GM12878 (cell line): ENCODE results near the gene PAX5. TPM values are rescaled to one million over a fixed set of nuclear protein-coding genes. Genes with fewer than 3 reads are reported as not detected.

Source experiments
- ATAC-seq: fragments of 200-7000 bp; cut with Tn5 transposase; 3 replicates; pipeline ENCODE4 v1.9.1; 2020; ENCODE audit warnings: mild to moderate bottlenecking, moderate library complexity
- BruUV-seq: library from RNA; stranded (reverse); fragments of 400-500 nt; replicated peaks from 2 replicates; lab custom pipeline; 2021; lab: Mats Ljungman, UMichigan
- CTCF ChIA-PET: fragments of 300-600 bp; sonication (Branson Sonifier 250); formaldehyde crosslinking; extraction: SDS; loops from one replicate; lab custom pipeline; 2021; ENCODE audit warnings: inconsistent platforms; lab: Yijun Ruan, JAX
- POLR2A ChIA-PET: fragments of 350-600 bp; formaldehyde crosslinking; extraction: SDS; loops from one replicate; lab custom pipeline; 2021; ENCODE audit warnings: inconsistent platforms; lab: Charles Lee
- RAD21 ChIA-PET: fragments of 300-600 bp; sonication (Branson Sonifier 250); formaldehyde crosslinking; loops from one replicate; lab custom pipeline; 2023; ENCODE audit warnings: antibody characterized with exemption; ENCODE audit not compliant: unreplicated experiment; lab: Charles Lee
- SMC1A ChIA-PET: fragments of 300-600 bp; sonication (Branson Sonifier 250); formaldehyde crosslinking; loops from one replicate; lab custom pipeline; 2023; ENCODE audit not compliant: unreplicated experiment, uncharacterized antibody; lab: Charles Lee
- DNase-seq: peaks from one replicate; pipeline ENCODE4 v3.0.0-alpha.2; 2011; ENCODE audit warnings: low read depth, low spot score
- FAIRE-seq: peaks from 3 replicates; lab custom pipeline; 2011; peaks lifted over from hg19 to GRCh38; lab: Jason Lieb, UNC
- H2AFZ ChIP-seq: 2 replicates; pipeline ENCODE4 v1.6.0; 2011; ENCODE audit warnings: low read depth, low read length, control low read depth; ENCODE audit not compliant: control insufficient read depth
- H3K27ac ChIP-seq: 2 replicates; pipeline ENCODE4 v1.5.1; 2011; ENCODE audit warnings: control low read depth; ENCODE audit not compliant: control insufficient read depth, insufficient read depth
- H3K27me3 ChIP-seq, 2 experiments: replicated peaks in 1 of 2; 2 replicates each; pipeline versions ENCODE4 v1.6.0 to v1.6.1; 2011; ENCODE audit warnings: low read length in 1 of 2; ENCODE audit not compliant: control insufficient read depth in 2 of 2, insufficient read depth in 2 of 2
- H3K36me3 ChIP-seq, 2 experiments: 2 replicates each; pipeline ENCODE4 v1.5.1; 2011; ENCODE audit warnings: low read length in 1 of 2; ENCODE audit not compliant: control insufficient read depth in 2 of 2, insufficient read depth in 2 of 2
- H3K4me1 ChIP-seq: 2 replicates; pipeline ENCODE4 v1.6.1; 2011; ENCODE audit warnings: mild to moderate bottlenecking, low read length, moderate library complexity, mixed read lengths; ENCODE audit not compliant: control insufficient read depth, insufficient read depth
- H3K4me2 ChIP-seq: 2 replicates; pipeline ENCODE4 v1.6.0; 2011; ENCODE audit warnings: control low read depth; ENCODE audit not compliant: control insufficient read depth, insufficient read depth
- H3K4me3 ChIP-seq: fragments of 200-600 bp; sonication (generic); 2 replicates; pipeline ENCODE4 v1.5.1; 2016
- H3K79me2 ChIP-seq: 2 replicates; pipeline ENCODE4 v1.6.0; 2011; ENCODE audit warnings: low read length; ENCODE audit not compliant: control insufficient read depth, insufficient read depth
- H3K9ac ChIP-seq: 2 replicates; pipeline ENCODE4 v1.8.0; 2011; ENCODE audit warnings: low read length, control low read depth, mixed read lengths; ENCODE audit not compliant: control insufficient read depth, insufficient read depth
- H3K9me3 ChIP-seq: replicated peaks from 3 replicates; pipeline ENCODE4 v1.5.1; 2011; ENCODE audit warnings: mild to moderate bottlenecking, low read length; ENCODE audit not compliant: control insufficient read depth, insufficient read depth
- H4K20me1 ChIP-seq: 2 replicates; pipeline ENCODE4 v1.6.0; 2011; ENCODE audit not compliant: control insufficient read depth, insufficient read depth
- ASH2L ChIP-seq: fragments of 300-600, 200-600 bp; sonication (generic); IDR thresholded peaks from 2 replicates; pipeline ENCODE4 v1.6.1; 2017; ENCODE audit warnings: low read depth, mild to moderate bottlenecking, borderline replicate concordance
- BCL11A ChIP-seq: IDR thresholded peaks from 2 replicates; pipeline ENCODE4 v1.6.1; 2011; ENCODE audit warnings: low read depth, low read length
- ESRRA ChIP-seq: IDR thresholded peaks from 2 replicates; pipeline ENCODE4 v1.6.1; 2012; ENCODE audit warnings: mild to moderate bottlenecking, low read length, improper control_type of control experiment
- FOXK2 ChIP-seq: fragments of 450-650 bp; IDR thresholded peaks from 2 replicates; pipeline ENCODE4 v1.6.1; 2017; ENCODE audit warnings: mild to moderate bottlenecking, moderate library complexity
- HDAC2 ChIP-seq: fragments of 200-600 bp; sonication (generic); IDR thresholded peaks from 2 replicates; pipeline ENCODE4 v1.6.1; 2017
- HDGF ChIP-seq: fragments of 450-650 bp; IDR thresholded peaks from 2 replicates; pipeline ENCODE4 v1.6.1; 2016; ENCODE audit warnings: antibody characterized with exemption
- IRF4 ChIP-seq: IDR thresholded peaks from 2 replicates; pipeline ENCODE4 v1.6.1; 2011; ENCODE audit warnings: low read depth, low read length
- MAX ChIP-seq: IDR thresholded peaks from 2 replicates; pipeline ENCODE4 v1.6.1; 2012; ENCODE audit warnings: low read depth, low read length, improper control_type of control experiment
- MTA2 ChIP-seq: fragments of 450-650 bp; IDR thresholded peaks from 2 replicates; pipeline ENCODE4 v1.6.1; 2016; ENCODE audit warnings: low read depth, mild to moderate bottlenecking, moderate library complexity
- NFIC ChIP-seq: IDR thresholded peaks from 2 replicates; pipeline ENCODE4 v1.6.1; 2012; ENCODE audit warnings: low read depth, mild to moderate bottlenecking, inconsistent platforms, low read length, moderate library complexity
- NFXL1 ChIP-seq: fragments of 450-650 bp; IDR thresholded peaks from 2 replicates; pipeline ENCODE4 v1.6.1; 2017; ENCODE audit warnings: antibody characterized with exemption, mild to moderate bottlenecking, borderline replicate concordance
- RB1 ChIP-seq: fragments of 450-650 bp; formaldehyde crosslinking; IDR thresholded peaks from 2 replicates; pipeline ENCODE4 v1.6.1; 2017; ENCODE audit warnings: mild to moderate bottlenecking, borderline replicate concordance
- SMC3 ChIP-seq: IDR thresholded peaks from 2 replicates; pipeline ENCODE4 v1.6.1; 2011; ENCODE audit warnings: low read length, improper control_type of control experiment, borderline replicate concordance
- ZNF207 ChIP-seq: fragments of 450-650 bp; IDR thresholded peaks from 2 replicates; pipeline ENCODE4 v1.6.1; 2014; ENCODE audit warnings: antibody characterized with exemption, mild to moderate bottlenecking, borderline replicate concordance
- ZNF217 ChIP-seq: fragments of 450-650 bp; IDR thresholded peaks from 2 replicates; pipeline ENCODE4 v1.6.1; 2017; ENCODE audit warnings: antibody characterized with exemption, mild to moderate bottlenecking
- WGBS: methylation state at CpG from one replicate; pipeline ENCODE4 v1.1.6; 2016; ENCODE audit warnings: low lambda C conversion rate; ENCODE audit not compliant: insufficient replicate concordance, insufficient coverage; ENCODE audit errors: missing lambda C conversion rate; 5-methylcytosine and 5-hydroxymethylcytosine counted together
- in situ Hi-C: fragments of 300-500 bp; cut with MboI; formaldehyde crosslinking; loops from 9 replicates; pipeline ENCODE4 v1.14.3; 2018; ENCODE audit warnings: mixed read lengths
- intact Hi-C: fragments of 100-400 bp; cut with micrococcal nuclease; formaldehyde crosslinking; loops from one replicate; pipeline ENCODE4 v1.14.2; 2022; ENCODE audit not compliant: unreplicated experiment
- polyA plus RNA-seq, 11 experiments: library from polyadenylated mRNA; depleted of rRNA in 4 of 11; unstranded in 6 of 11; stranded (reverse) in 5 of 11; fragments of >200 nt; fragmentation: Nextera tagmentation in 4 of 11; fragmentation: Illumina TruSeq in 1 of 11; extraction: Ambion mirVana in 4 of 11; extraction: Trizol in 1 of 11; gene quantifications; 1 replicate in 1 of 11; 2 replicates in 10 of 11; pipeline versions ENCODE4 v1.2.1 to v1.2.3, GENCODE V29; 2011 to 2016; ENCODE audit warnings: inconsistent platforms in 2 of 11, missing spikeins in 2 of 11, low read depth in 1 of 11
- total RNA-seq, 4 experiments: library from RNA; depleted of rRNA in 3 of 4; stranded (reverse); fragments of >200 nt in 3 of 4; fragmentation: Illumina TruSeq in 1 of 4; extraction: Trizol in 1 of 4; gene quantifications; 2 replicates each; pipeline versions ENCODE4 v1.2.1 to v1.2.3, GENCODE V29; 2013 to 2021
- TF ChIP-seq, protein P1 (sequence below), 3 experiments: IDR thresholded peaks in 2 of 3; conservative IDR thresholded peaks in 1 of 3; 2 replicates each; pipeline ENCODE4 v1.5.1; 2011; ENCODE audit warnings: low read depth in 3 of 3, low read length in 3 of 3, mild to moderate bottlenecking in 3 of 3, control low read depth in 2 of 3, moderate library complexity in 2 of 3, inconsistent platforms in 1 of 3, mixed read lengths in 1 of 3; ENCODE audit not compliant: control insufficient read depth in 2 of 3, insufficient read depth in 1 of 3; ENCODE audit errors: extremely low read depth in 1 of 3

Gene PAX5
- total and polyA plus RNA-seq, 10 of the 15 experiments (the other 5 are each of a cell fraction or from before 2014, with no cell fraction given): 2.2 to 123 (median 31.9) TPM

DNA sequence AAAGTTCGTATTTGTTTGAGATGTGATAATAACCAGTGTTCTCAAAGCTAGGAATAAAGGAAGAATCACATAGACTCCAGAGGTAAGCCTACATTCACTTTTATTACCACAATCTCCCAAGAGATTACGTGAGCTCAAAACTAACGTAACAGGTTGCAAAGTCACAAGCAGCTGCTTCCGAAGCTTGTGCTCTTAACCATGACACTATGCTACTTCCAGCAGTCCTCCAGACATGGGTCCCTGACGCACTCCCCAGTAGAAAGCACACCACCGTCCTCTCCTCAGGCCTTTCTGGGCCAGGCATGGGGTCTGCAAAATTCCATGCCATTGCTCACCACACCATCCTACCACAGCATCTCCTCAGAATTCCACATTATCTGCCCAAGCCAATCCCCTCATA lies 84.6 kb downstream of the PAX5 start:
- TF ChIP-seq BCL11A: no peak
- TF ChIP-seq SMC3: no peak
- BruUV-seq: no TSS peak
- ChIA-PET SMC1A (interaction anchor here (1.8 kb wide), 1 partner anchor 11 kb away, joined by 10 read pairs; no protein-coding TSS in a partner anchor), RAD21 (no interaction called here), CTCF (interaction anchor here (1.0 to 1.8 kb wide), 3 partner anchors 14 to 26 kb away, joined by 3 to 4 read pairs (median 3); no protein-coding TSS in a partner anchor), POLR2A (interaction anchor here (0.6 kb wide), 1 partner anchor 331 kb away, joined by 3 read pairs; no protein-coding TSS in a partner anchor)
- H4K20me1 ChIP-seq: no peaks in the 10 kb centered on the region
- 31% methylated on average over 6 of the region's 6 CpGs for WGBS
- intact Hi-C loops (loop anchor here (10.0 kb wide), 1 partner anchor 55 kb away; no protein-coding TSS in a partner anchor), in situ Hi-C loops (loop anchor here (25.0 kb wide), 1 partner anchor 1038 kb away; no protein-coding TSS in a partner anchor)
- no peak overlapping the region for H3K9ac ChIP-seq
- peak overlapping the region; percentile 15; the same call in 1 of the 2 replicates for H3K27ac ChIP-seq
- no peak overlapping the region for H2AFZ ChIP-seq
- H3K79me2 ChIP-seq: peaks cover 16% of the 10 kb centered on the region
- H3K36me3 ChIP-seq: peaks cover 13 to 26% of the 10 kb centered on the region in 2 experiments
- H3K4me3 ChIP-seq: no peak overlapping the region
- H3K4me1 ChIP-seq: peaks cover 20% of the 10 kb centered on the region
- DNase-seq (no peak), FAIRE-seq (no peak), ATAC-seq (peak; percentile 35; the same call in 1 of the 3 replicates)
- H3K9me3 ChIP-seq: no peaks in the 10 kb centered on the region
- H3K4me2 ChIP-seq: no peak overlapping the region
- no peaks in the 10 kb centered on the region for H3K27me3 ChIP-seq

DNA sequence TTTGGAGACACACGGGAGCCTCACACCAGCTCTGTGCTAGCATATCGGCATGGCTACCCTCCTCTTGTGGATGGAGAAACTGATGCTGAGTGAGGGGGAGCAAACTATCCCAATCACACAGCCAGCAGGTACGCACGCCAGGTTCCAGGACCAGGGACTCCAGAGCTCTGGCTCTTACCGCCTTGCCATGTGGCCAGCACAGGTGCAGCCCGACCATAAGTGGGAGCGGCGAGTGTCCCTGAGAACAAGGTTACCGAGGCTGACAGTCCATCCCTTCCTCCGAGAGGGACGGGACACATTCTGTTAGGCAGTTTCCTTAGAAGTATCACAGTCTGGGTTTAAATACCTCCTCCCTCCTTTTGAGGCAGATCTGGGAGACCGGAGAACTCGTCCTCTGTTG lies 86.0 kb downstream of the PAX5 start:
- Histone ChIP-seq H3K4me2 (no peak overlapping the region), H3K9ac (no peak overlapping the region), H3K36me3 (peaks cover 15 to 25% of the 10 kb centered on the region in 2 experiments), H2AFZ (no peak overlapping the region), H3K27me3 (no peaks in the 10 kb centered on the region), H3K79me2 (peaks cover 16% of the 10 kb centered on the region), H3K27ac (no peak overlapping the region; the same call in 1 of the 2 replicates), H3K4me1 (peaks cover 20% of the 10 kb centered on the region), H4K20me1 (no peaks in the 10 kb centered on the region), H3K9me3 (no peaks in the 10 kb centered on the region), H3K4me3 (no peak overlapping the region)
- TF ChIP-seq MAX (no peak), IRF4 (no peak), NFIC (no peak), ZNF207 (no peak), RB1 (no peak), ESRRA (no peak), FOXK2 (no peak), ZNF217 (no peak), ASH2L (no peak), NFXL1 (no peak), MTA2 (no peak), HDGF (no peak), HDAC2 (no peak)
- TF ChIP-seq, protein P1, sequence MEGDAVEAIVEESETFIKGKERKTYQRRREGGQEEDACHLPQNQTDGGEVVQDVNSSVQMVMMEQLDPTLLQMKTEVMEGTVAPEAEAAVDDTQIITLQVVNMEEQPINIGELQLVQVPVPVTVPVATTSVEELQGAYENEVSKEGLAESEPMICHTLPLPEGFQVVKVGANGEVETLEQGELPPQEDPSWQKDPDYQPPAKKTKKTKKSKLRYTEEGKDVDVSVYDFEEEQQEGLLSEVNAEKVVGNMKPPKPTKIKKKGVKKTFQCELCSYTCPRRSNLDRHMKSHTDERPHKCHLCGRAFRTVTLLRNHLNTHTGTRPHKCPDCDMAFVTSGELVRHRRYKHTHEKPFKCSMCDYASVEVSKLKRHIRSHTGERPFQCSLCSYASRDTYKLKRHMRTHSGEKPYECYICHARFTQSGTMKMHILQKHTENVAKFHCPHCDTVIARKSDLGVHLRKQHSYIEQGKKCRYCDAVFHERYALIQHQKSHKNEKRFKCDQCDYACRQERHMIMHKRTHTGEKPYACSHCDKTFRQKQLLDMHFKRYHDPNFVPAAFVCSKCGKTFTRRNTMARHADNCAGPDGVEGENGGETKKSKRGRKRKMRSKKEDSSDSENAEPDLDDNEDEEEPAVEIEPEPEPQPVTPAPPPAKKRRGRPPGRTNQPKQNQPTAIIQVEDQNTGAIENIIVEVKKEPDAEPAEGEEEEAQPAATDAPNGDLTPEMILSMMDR (IDR thresholded peaks at IDR 0.05 in 2 of 3, conservative IDR thresholded peaks at IDR 0.05 in 1 of 3; ENCODE audit: control insufficient read depth in 2 of 3, extremely low read depth in 1 of 3, insufficient read depth in 1 of 3, low read depth in 3 of 3, low read length in 3 of 3): no peak
- FAIRE-seq (no peak), DNase-seq (no peak), ATAC-seq (no peak)
- RAD21 ChIA-PET: no interaction called here
- 94% methylated on average over 13 of the region's 13 CpGs for WGBS
- intact Hi-C loops: loop anchor here (10.0 kb wide), 1 partner anchor 57 kb away; no protein-coding TSS in a partner anchor
- in situ Hi-C loops: loop anchor here (25.0 kb wide), 1 partner anchor 1039 kb away; no protein-coding TSS in a partner anchor
- no TSS peak for BruUV-seq
- SMC1A ChIA-PET: interaction anchor here (1.8 kb wide), 1 partner anchor 10 kb away, joined by 10 read pairs; no protein-coding TSS in a partner anchor
- POLR2A ChIA-PET: no interaction called here
- CTCF ChIA-PET: no interaction called here
